Type B pancreatic cell (in vitro differentiated cells): ENCODE measurements around the gene GTSF1L. TPM values are rescaled to one million over a fixed set of nuclear protein-coding genes. Genes with fewer than 3 reads are reported as not detected.

Experiments
- DNase-seq: peaks from one replicate; pipeline ENCODE4 v3.0.0; 2021; ENCODE audit warnings: mixed read lengths; ENCODE audit not compliant: unreplicated experiment; ENCODE audit errors: extremely low spot score
- H3K27ac Mint-ChIP-seq: 2 replicates; pipeline ENCODE4 v1.8.0; 2021; ENCODE audit warnings: mild to moderate bottlenecking, mixed read lengths
- H3K27me3 Mint-ChIP-seq: 2 replicates; pipeline ENCODE4 v1.8.0; 2021; ENCODE audit warnings: mixed read lengths
- H3K36me3 Mint-ChIP-seq: 2 replicates; pipeline ENCODE4 v1.8.0; 2021; ENCODE audit warnings: mixed read lengths
- H3K4me1 Mint-ChIP-seq: one replicate; pipeline ENCODE4 v1.8.0; 2021; ENCODE audit warnings: mixed read lengths; ENCODE audit not compliant: unreplicated experiment
- H3K4me3 Mint-ChIP-seq: 2 replicates; pipeline ENCODE4 v1.8.0; 2021; ENCODE audit warnings: mild to moderate bottlenecking, mixed read lengths
- H3K9me3 Mint-ChIP-seq: 2 replicates; pipeline ENCODE4 v1.8.0; 2021; ENCODE audit warnings: mixed read lengths
- total RNA-seq: library from RNA; stranded (reverse); gene quantifications from 2 replicates; pipeline ENCODE4 v1.2.1, GENCODE V29; 2021; ENCODE audit warnings: low replicate concordance
- TF ChIP-seq, protein P1 (sequence below): fragments of 200-600 bp; sonication (generic); conservative IDR thresholded peaks from 2 replicates; pipeline ENCODE4 v1.5.0; 2021; ENCODE audit warnings: antibody characterized with exemption, mild to moderate bottlenecking

The GTSF1L gene
- total RNA-seq, 1 donor from 2014 or later, result not detected

DNA sequence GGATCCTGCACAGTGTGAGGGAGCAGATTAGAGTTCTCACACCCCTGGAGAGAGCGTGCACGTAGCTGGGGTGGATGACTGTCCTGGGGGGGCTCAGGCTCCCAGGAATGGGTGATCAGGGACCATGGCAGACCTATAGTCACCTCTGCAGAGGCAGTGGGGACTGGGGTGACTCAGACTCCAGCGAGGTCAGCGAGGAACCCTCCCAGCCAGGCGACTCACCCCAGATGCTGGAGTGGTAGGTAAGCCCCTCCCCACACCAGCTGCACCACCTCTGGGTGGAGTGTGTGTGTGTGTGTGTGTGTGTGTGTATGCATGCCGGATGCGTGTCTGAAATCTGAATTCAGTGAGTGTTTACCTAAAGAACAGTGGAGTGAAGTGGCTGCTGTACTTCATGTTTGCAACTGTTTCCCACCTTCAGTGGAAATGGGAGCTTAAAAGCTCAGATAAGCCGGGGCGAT is 17.4 kb upstream of the GTSF1L start:
- TF ChIP-seq, protein P1, sequence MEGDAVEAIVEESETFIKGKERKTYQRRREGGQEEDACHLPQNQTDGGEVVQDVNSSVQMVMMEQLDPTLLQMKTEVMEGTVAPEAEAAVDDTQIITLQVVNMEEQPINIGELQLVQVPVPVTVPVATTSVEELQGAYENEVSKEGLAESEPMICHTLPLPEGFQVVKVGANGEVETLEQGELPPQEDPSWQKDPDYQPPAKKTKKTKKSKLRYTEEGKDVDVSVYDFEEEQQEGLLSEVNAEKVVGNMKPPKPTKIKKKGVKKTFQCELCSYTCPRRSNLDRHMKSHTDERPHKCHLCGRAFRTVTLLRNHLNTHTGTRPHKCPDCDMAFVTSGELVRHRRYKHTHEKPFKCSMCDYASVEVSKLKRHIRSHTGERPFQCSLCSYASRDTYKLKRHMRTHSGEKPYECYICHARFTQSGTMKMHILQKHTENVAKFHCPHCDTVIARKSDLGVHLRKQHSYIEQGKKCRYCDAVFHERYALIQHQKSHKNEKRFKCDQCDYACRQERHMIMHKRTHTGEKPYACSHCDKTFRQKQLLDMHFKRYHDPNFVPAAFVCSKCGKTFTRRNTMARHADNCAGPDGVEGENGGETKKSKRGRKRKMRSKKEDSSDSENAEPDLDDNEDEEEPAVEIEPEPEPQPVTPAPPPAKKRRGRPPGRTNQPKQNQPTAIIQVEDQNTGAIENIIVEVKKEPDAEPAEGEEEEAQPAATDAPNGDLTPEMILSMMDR, result no peak
- H3K4me1 Mint-ChIP-seq, result no peaks in the 10 kb centered on the region

DNA sequence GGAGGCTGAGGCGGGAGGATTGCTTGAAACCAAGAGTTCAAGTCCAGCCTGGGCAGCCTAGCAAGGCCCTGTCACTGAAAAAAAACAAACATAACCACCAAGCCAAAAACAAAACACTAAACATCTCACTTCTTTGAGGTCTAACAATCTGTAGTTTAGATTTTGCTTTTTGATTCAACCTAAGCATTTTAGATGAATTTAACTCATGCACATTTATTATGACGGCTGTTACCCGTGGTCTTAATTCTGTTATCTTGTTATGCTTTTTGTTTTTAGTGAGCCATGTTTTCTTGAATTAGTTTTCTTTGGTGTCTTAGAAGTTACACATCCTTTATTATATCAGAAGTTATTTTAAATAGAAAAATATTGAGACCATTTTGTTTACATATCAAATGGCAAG is 13.8 kb upstream of the GTSF1L start:
- DNase-seq, result no peak
- Mint-ChIP-seq H3K4me1 (no peaks in the 10 kb centered on the region), H3K36me3 (no peaks in the 10 kb centered on the region), H3K4me3 (no peak overlapping the region), H3K27ac (no peak overlapping the region), H3K9me3 (no peaks in the 10 kb centered on the region), H3K27me3 (peaks cover 7% of the 10 kb centered on the region)
- TF ChIP-seq, protein P1, result no peak

More for the DNA sequence above, 17.4 kb upstream of the GTSF1L start:
- Mint-ChIP-seq H3K9me3 (no peaks in the 10 kb centered on the region), H3K27ac (no peak overlapping the region), H3K36me3 (no peaks in the 10 kb centered on the region), H3K27me3 (peaks cover 17% of the 10 kb centered on the region), H3K4me3 (no peak overlapping the region)
- DNase-seq, result no peak

DNA sequence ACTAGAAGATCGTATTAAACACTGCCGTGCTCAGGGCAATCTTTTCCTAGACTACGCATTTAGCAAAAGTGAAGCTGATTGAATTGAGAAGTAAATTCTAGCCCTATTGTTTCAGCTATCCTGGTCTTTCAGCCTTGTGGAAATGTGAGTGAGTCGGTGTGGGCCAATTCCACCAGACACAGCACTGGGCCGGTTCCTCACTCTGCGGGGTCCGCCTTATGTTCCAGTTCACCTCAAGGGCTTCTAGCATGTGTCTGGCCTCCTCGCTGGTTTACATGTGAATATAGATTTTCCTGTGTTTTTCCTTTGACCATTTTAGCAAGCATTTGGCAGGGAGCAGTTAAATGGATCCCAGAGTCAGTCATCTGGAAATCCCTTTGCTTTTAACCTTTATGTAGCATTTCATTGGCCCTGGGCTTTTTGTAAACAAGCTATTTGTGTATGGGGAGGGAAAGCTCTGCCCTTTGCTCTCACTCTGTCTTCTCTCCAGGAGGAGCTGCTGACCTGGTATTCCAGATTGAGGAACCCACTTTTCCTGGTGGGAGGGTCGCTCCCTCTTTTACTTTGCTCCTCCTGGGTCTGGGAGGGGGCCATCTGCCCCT is 12.4 kb upstream of the GTSF1L start:
- H3K27ac Mint-ChIP-seq, result no peak overlapping the region
- TF ChIP-seq, protein P1, result no peak
- DNase-seq, result no peak
- H3K4me1 Mint-ChIP-seq, result no peaks in the 10 kb centered on the region
- H3K36me3 Mint-ChIP-seq, result no peaks in the 10 kb centered on the region
- no peak overlapping the region for H3K4me3 Mint-ChIP-seq
- no peaks in the 10 kb centered on the region for H3K9me3 Mint-ChIP-seq
- peaks cover 7% of the 10 kb centered on the region for H3K27me3 Mint-ChIP-seq

DNA sequence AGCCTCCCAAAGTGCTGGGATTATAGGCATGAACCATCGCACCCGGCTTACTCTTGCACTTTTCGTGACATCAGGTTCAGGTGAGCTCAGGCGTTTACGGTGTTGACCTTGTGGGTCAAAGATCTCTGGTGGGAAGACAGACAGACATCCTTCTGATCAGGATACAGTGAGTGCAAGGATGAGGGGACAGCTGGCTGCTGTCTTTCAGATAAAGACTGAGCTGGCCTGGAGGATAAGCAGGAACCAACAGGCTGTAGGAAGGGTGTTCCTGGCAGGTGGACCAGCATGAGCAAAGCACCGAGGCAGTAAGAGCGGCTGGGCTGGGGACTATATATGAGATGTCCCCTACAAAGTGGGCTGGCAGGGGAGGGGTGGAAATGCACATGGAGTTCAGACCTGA is 11.1 kb upstream of the GTSF1L start:
- H3K27me3 Mint-ChIP-seq, result peaks cover 3% of the 10 kb centered on the region
- no peaks in the 10 kb centered on the region for H3K9me3 Mint-ChIP-seq
- no peaks in the 10 kb centered on the region for H3K36me3 Mint-ChIP-seq
- H3K27ac Mint-ChIP-seq, result no peak overlapping the region
- DNase-seq, result no peak
- no peak overlapping the region for H3K4me3 Mint-ChIP-seq
- H3K4me1 Mint-ChIP-seq, result no peaks in the 10 kb centered on the region
- TF ChIP-seq, protein P1, result no peak

DNA sequence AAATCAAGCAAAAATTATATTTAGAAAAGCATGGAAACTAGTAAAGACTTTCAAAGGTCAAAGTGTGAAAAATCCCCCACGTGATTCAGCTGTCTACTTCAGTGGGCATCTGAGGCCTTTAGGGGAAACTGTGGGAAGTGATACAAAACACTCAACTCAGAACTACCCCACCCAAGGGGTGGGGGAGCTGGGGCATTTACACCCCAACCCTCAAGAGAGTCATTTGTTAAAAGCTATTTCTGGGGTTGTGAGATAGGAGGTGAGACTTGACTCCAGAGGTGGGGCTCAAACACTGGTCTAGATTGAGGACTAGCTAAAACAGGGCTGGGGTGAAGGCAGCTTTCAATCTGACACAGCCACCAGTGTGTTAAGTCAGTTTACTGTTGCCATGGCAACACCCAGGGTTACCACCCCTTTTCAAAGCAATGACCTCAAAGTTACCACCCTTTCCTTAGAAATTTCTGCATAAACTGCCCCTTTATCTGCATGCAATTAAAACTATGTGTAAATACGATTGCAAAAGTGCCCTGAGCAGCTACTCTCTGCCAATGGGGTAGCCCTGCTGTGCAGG is 9.9 kb upstream of the GTSF1L start:
- Mint-ChIP-seq H3K36me3 (no peaks in the 10 kb centered on the region), H3K9me3 (no peaks in the 10 kb centered on the region)
- DNase-seq, result no peak

More for the DNA sequence above, 9.9 kb upstream of the GTSF1L start:
- H3K27ac Mint-ChIP-seq, result no peak overlapping the region
- no peaks in the 10 kb centered on the region for H3K4me1 Mint-ChIP-seq
- H3K4me3 Mint-ChIP-seq, result no peak overlapping the region
- TF ChIP-seq, protein P1, result no peak
- no peaks in the 10 kb centered on the region for H3K27me3 Mint-ChIP-seq
